HCT116 (cell line): ENCODE results near the gene WNK1. TPM values are rescaled to one million over a fixed set of nuclear protein-coding genes. Genes with fewer than 3 reads are reported as not detected.

ENCODE experiments used
- ATAC-seq: fragments of 200-7000 bp; cut with Tn5 transposase; 2 replicates; pipeline ENCODE4 v1.9.1; 2020; ENCODE audit warnings: mild to moderate bottlenecking, moderate library complexity
- BruUV-seq: library from RNA; stranded (reverse); fragments of 400-500 nt; replicated peaks from 2 replicates; lab custom pipeline; 2021; lab: Mats Ljungman, UMichigan
- CTCF ChIA-PET: fragments of 300-600 bp; sonication (Branson Sonifier 250); formaldehyde crosslinking; loops from one replicate; lab custom pipeline; 2021; ENCODE audit warnings: antibody characterized with exemption; lab: Charles Lee
- POLR2A ChIA-PET: fragments of 300-600, 350-600 bp; sonication (Branson Sonifier 250); formaldehyde crosslinking; loops from one replicate; lab custom pipeline; 2021; ENCODE audit warnings: antibody characterized with exemption; lab: Charles Lee
- RAD21 ChIA-PET, 2 experiments: fragments of 300-600 bp; sonication (Branson Sonifier 250); formaldehyde crosslinking; loops; one replicate each; lab custom pipeline; 2023; ENCODE audit warnings: low total read pairs in 2 of 2; ENCODE audit not compliant: uncharacterized antibody in 2 of 2, unreplicated experiment in 2 of 2, low non-redundant PET in 1 of 2; lab: Charles Lee
- DNase-seq: peaks from one replicate; pipeline ENCODE4 v3.0.0-alpha.2; 2010; ENCODE audit warnings: low read depth, low spot score
- H2AFZ ChIP-seq: fragments of 200-600 bp; shearing (Covaris generic), sonication (generic); 2 replicates; pipeline ENCODE4 v1.6.1; 2017; ENCODE audit warnings: low read depth, mixed run types, mixed read lengths, antibody characterized with exemption, low read length; ENCODE audit not compliant: poor library complexity, severe bottlenecking
- H3K27ac ChIP-seq: 2 replicates; pipeline ENCODE4 v1.5.1; 2012; ENCODE audit warnings: low read depth, low read length
- H3K27me3 ChIP-seq: fragments of 200-600 bp; sonication (generic); 2 replicates; pipeline ENCODE4 v1.6.1; 2016; ENCODE audit warnings: mixed run types, low read length, mixed read lengths; ENCODE audit not compliant: insufficient read depth
- H3K36me3 ChIP-seq, 2 experiments: fragments of 200-500 bp in 1 of 2; fragments of 200-600 bp in 1 of 2; sonication (Bioruptor generic) in 1 of 2; sonication (generic) in 1 of 2; 2 replicates each; pipeline versions ENCODE4 v1.5.1 to v1.6.1; 2014 to 2016; ENCODE audit warnings: low read length in 2 of 2, inconsistent platforms in 1 of 2, mixed read lengths in 1 of 2, mixed run types in 1 of 2; ENCODE audit not compliant: insufficient read depth in 2 of 2, control insufficient read depth in 1 of 2
- H3K4me1 ChIP-seq, 2 experiments: fragments of 200-600 bp in 1 of 2; sonication (generic) in 1 of 2; 2 replicates each; pipeline versions ENCODE4 v1.5.1 to v1.6.1; 2012 to 2017; ENCODE audit warnings: low read length in 2 of 2, inconsistent platforms in 1 of 2, mild to moderate bottlenecking in 1 of 2, mixed read lengths in 1 of 2, mixed run types in 1 of 2, moderate library complexity in 1 of 2; ENCODE audit not compliant: insufficient read depth in 2 of 2, control insufficient read depth in 1 of 2
- H3K4me2 ChIP-seq: fragments of 200-600 bp; sonication (generic); 2 replicates; pipeline ENCODE4 v1.6.1; 2017; ENCODE audit warnings: mixed run types, low read length, mixed read lengths
- H3K4me3 ChIP-seq, 2 experiments: fragments of 200-600 bp in 1 of 2; sonication (generic) in 1 of 2; replicated peaks in 1 of 2; 2 replicates each; pipeline ENCODE4 v1.5.1; 2011 to 2016; ENCODE audit warnings: low read length in 2 of 2, control low read depth in 1 of 2, low read depth in 1 of 2, mild to moderate bottlenecking in 1 of 2, mixed read lengths in 1 of 2, mixed run types in 1 of 2
- H3K79me2 ChIP-seq: fragments of 200-600 bp; sonication (generic); 2 replicates; pipeline ENCODE4 v1.6.1; 2017; ENCODE audit warnings: mild to moderate bottlenecking, mixed run types, low read length, moderate library complexity, mixed read lengths; ENCODE audit not compliant: insufficient read depth
- H3K9ac ChIP-seq: fragments of 200-600 bp; sonication (generic); 2 replicates; pipeline ENCODE4 v1.6.1; 2016; ENCODE audit warnings: low read length, mixed read lengths
- H3K9me2 ChIP-seq: fragments of 200-600 bp; sonication (generic), shearing (Covaris generic); 2 replicates; pipeline ENCODE4 v1.6.1; 2017; ENCODE audit warnings: mixed run types, mild to moderate bottlenecking, moderate library complexity; ENCODE audit not compliant: insufficient read depth
- H3K9me3 ChIP-seq, 2 experiments: fragments of 200-500 bp in 1 of 2; fragments of 200-600 bp in 1 of 2; sonication (Bioruptor generic) in 1 of 2; sonication (generic) in 1 of 2; 2 replicates each; pipeline ENCODE4 v1.6.1; 2014 to 2017; ENCODE audit warnings: low read length in 2 of 2, mixed read lengths in 2 of 2, inconsistent platforms in 1 of 2, low read depth in 1 of 2, mild to moderate bottlenecking in 1 of 2, mixed run types in 1 of 2, moderate library complexity in 1 of 2; ENCODE audit not compliant: control insufficient read depth in 1 of 2, insufficient read depth in 1 of 2
- H4K20me1 ChIP-seq: fragments of 200-600 bp; sonication (generic), shearing (Covaris generic); 2 replicates; pipeline ENCODE4 v1.6.1; 2017; ENCODE audit warnings: mixed run types, mild to moderate bottlenecking, moderate library complexity; ENCODE audit not compliant: insufficient read depth
- REST ChIP-seq: IDR thresholded peaks from 2 replicates; pipeline ENCODE4 v1.6.1; 2012; ENCODE audit warnings: low read depth
- SIN3A ChIP-seq: IDR thresholded peaks from 2 replicates; pipeline ENCODE4 v1.6.1; 2012; ENCODE audit warnings: low read depth
- SRF ChIP-seq: IDR thresholded peaks from 2 replicates; pipeline ENCODE4 v1.6.1; 2012; ENCODE audit warnings: low read depth
- ZNF274 ChIP-seq: fragments of 200-500 bp; sonication (Bioruptor generic); IDR thresholded peaks from 2 replicates; pipeline ENCODE4 v1.6.1; 2014; ENCODE audit warnings: mild to moderate bottlenecking, low read depth, low read length, inconsistent platforms
- intact Hi-C: fragments of 100-400 bp; cut with micrococcal nuclease; formaldehyde crosslinking; loops from 2 replicates; pipeline ENCODE4 v1.10.0; 2022
- total RNA-seq: library from RNA; stranded (reverse); gene quantifications from one replicate; pipeline ENCODE4 v1.2.1, GENCODE V29; 2021; ENCODE audit not compliant: unreplicated experiment
- TF ChIP-seq, protein P1 (sequence below), 3 experiments: fragments of 200-600 bp in 1 of 3; sonication (generic) in 1 of 3; IDR thresholded peaks in 2 of 3; conservative IDR thresholded peaks in 1 of 3; 2 replicates each; pipeline ENCODE4 v1.5.1; 2012 to 2017; ENCODE audit warnings: low read depth in 2 of 3, low read length in 2 of 3, antibody characterized with exemption in 1 of 3, borderline replicate concordance in 1 of 3, control low read depth in 1 of 3, mild to moderate bottlenecking in 1 of 3, mixed read lengths in 1 of 3, mixed run types in 1 of 3, moderate library complexity in 1 of 3; ENCODE audit not compliant: insufficient read depth in 1 of 3

The WNK1 gene
- total RNA-seq, 1 experiment from 2014 or later: 81.0 TPM

GRCh38 chr12:806200-806791 lies 53.9 kb downstream of the WNK1 start:
- intact Hi-C loops: no loop called here
- RAD21 ChIA-PET: no interaction called here
- Histone ChIP-seq H3K9me2 (no peaks in the 10 kb centered on the region), H3K9ac (no peak overlapping the region), H3K36me3 (no peaks in the 10 kb centered on the region), H2AFZ (no peak overlapping the region), H3K4me3 (no peak overlapping the region), H4K20me1 (peaks cover 21% of the 10 kb centered on the region), H3K27ac (no peak overlapping the region), H3K4me1 (no peaks in the 10 kb centered on the region), H3K9me3 (no peaks in the 10 kb centered on the region), H3K4me2 (no peak overlapping the region), H3K27me3 (no peaks in the 10 kb centered on the region), H3K79me2 (peaks cover 92% of the 10 kb centered on the region)
- TF ChIP-seq, protein P1, sequence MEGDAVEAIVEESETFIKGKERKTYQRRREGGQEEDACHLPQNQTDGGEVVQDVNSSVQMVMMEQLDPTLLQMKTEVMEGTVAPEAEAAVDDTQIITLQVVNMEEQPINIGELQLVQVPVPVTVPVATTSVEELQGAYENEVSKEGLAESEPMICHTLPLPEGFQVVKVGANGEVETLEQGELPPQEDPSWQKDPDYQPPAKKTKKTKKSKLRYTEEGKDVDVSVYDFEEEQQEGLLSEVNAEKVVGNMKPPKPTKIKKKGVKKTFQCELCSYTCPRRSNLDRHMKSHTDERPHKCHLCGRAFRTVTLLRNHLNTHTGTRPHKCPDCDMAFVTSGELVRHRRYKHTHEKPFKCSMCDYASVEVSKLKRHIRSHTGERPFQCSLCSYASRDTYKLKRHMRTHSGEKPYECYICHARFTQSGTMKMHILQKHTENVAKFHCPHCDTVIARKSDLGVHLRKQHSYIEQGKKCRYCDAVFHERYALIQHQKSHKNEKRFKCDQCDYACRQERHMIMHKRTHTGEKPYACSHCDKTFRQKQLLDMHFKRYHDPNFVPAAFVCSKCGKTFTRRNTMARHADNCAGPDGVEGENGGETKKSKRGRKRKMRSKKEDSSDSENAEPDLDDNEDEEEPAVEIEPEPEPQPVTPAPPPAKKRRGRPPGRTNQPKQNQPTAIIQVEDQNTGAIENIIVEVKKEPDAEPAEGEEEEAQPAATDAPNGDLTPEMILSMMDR (IDR thresholded peaks at IDR 0.05 in 2 of 3, conservative IDR thresholded peaks at IDR 0.05 in 1 of 3; ENCODE audit: borderline replicate concordance in 1 of 3, insufficient read depth in 1 of 3, low read depth in 2 of 3, low read length in 2 of 3): no peak
- TF ChIP-seq SRF (no peak), ZNF274 (no peak)
- DNase-seq: no peak
- POLR2A ChIA-PET: no interaction called here
- CTCF ChIA-PET: interaction anchor here (0.6 to 1.4 kb wide), 2 partner anchors 8 to 10 kb away, joined by 3 to 8 read pairs; no protein-coding TSS in a partner anchor
- BruUV-seq: no TSS peak
- ATAC-seq: no peak

DNA sequence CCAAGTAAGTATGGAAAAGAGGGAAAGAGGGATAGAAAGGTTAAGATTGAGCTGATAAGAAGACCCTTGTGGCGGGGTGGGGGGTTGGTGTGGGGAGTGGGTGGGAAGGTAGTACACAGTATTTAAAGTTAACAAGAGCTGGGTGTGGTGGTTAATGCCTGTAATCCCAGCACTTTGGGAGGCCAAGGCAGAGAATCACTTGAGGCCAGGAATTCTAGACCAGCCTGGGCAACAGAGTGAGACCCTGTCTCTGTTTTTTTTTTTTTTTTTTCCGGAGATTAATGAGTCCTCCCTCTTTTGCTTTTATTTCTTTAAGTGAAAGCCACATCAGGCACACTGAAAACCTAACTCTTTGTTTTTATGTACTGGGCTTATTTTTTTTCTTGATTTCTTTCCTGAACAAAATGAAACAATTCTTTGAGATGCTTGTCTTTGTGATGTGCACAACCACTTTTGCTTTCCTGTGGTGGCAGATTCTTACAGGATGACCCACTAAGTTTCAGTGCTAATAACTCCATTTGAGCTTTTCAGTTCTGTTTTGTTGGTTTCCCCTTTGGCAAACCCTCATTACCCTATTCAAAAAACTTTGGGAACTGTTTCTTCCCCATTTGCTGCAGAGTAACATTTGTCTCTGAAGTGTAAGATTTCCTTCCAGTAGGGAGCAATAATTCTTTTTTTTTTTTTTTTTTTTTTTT lies 54.8 kb downstream of the WNK1 start:
- Histone ChIP-seq H3K27me3 (no peaks in the 10 kb centered on the region), H3K9me3 (no peaks in the 10 kb centered on the region), H3K27ac (no peak overlapping the region), H3K9ac (no peak overlapping the region), H3K79me2 (peaks cover 92% of the 10 kb centered on the region), H3K4me3 (no peak overlapping the region), H3K4me2 (no peak overlapping the region), H3K36me3 (no peaks in the 10 kb centered on the region), H2AFZ (no peak overlapping the region)
- ChIA-PET RAD21 (no interaction called here), POLR2A (no interaction called here), CTCF (no interaction called here)
- intact Hi-C loops: no loop called here
- no TSS peak for BruUV-seq
- DNase-seq: no peak
- no peak for TF ChIP-seq SRF
- TF ChIP-seq ZNF274: no peak
- TF ChIP-seq SIN3A: no peak
- TF ChIP-seq REST: no peak
- TF ChIP-seq, protein P1 (IDR thresholded peaks at IDR 0.05 in 2 of 3, conservative IDR thresholded peaks at IDR 0.05 in 1 of 3; ENCODE audit: borderline replicate concordance in 1 of 3, insufficient read depth in 1 of 3, low read depth in 2 of 3, low read length in 2 of 3): no peak
- TF ChIP-seq, all 23 proteins: peak for 0
- Histone ChIP-seq H4K20me1 (peaks cover 21% of the 10 kb centered on the region), H3K4me1 (no peaks in the 10 kb centered on the region), H3K9me2 (no peaks in the 10 kb centered on the region)
- no peak for ATAC-seq
